ENCODE measurements around the gene AGRP. TPM values are rescaled to one million over a fixed set of nuclear protein-coding genes. Genes with fewer than 3 reads are reported as not detected.

Gene AGRP
- total RNA-seq, 1 donor from 2014 or later: not detected

DNA sequence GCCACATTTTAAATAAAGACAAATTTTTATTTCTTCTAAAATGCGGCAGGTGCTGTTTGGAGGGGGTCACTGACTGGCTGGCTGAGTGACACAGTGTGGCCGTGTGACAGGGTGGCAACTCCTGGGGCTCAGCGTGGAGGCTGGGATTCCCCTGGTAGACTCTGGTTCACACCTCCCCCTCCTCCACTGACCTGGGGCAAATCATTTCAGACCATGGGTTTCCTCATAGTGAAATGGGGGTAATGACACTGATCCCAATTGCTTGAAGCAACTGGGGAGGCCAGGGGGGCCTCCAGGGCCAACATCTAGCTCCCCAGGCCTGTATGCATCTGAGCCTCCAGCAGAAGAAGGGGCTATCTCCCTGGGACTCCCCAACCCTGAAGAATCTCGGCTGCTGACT lies 45.8 kb downstream of the AGRP start:
- intact Hi-C loops (cut with micrococcal nuclease): no loop called here
- no peak overlapping the region for H3K27ac ChIP-seq (replicated peaks)
- DNase-seq: no peak

GRCh38 chr16:67436640-67437193 lies 46.6 kb downstream of the AGRP start:
- DNase-seq: no peak
- intact Hi-C loops (cut with micrococcal nuclease): no loop called here
- H3K27me3 ChIP-seq (ENCODE audit: low read depth): peaks cover 1% of the 10 kb centered on the region
- H3K4me3 ChIP-seq: no peak overlapping the region
- no peak overlapping the region for H3K27ac ChIP-seq (replicated peaks)
- H3K36me3 ChIP-seq: peaks cover 35% of the 10 kb centered on the region
- H3K4me1 ChIP-seq: peaks cover 18% of the 10 kb centered on the region
- no peak for TF ChIP-seq CTCF (IDR thresholded peaks at IDR 0.05; ENCODE audit: borderline replicate concordance)
- no peaks in the 10 kb centered on the region for H3K9me3 ChIP-seq (replicated peaks)

More for the DNA sequence above, 45.8 kb downstream of the AGRP start:
- Histone ChIP-seq H3K4me3 (no peak overlapping the region), H3K27me3 (ENCODE audit: low read depth) (no peaks in the 10 kb centered on the region), H3K36me3 (peaks cover 35% of the 10 kb centered on the region), H3K9me3 (replicated peaks) (no peaks in the 10 kb centered on the region), H3K4me1 (peaks cover 20% of the 10 kb centered on the region)
- TF ChIP-seq CTCF (IDR thresholded peaks at IDR 0.05; ENCODE audit: borderline replicate concordance): no peak

- no peak for DNase-seq
- peaks cover 15% of the 10 kb centered on the region for H3K4me1 ChIP-seq
- H3K27ac ChIP-seq (replicated peaks): no peak overlapping the region
- H3K4me3 ChIP-seq: no peak overlapping the region
- no peak for TF ChIP-seq CTCF (IDR thresholded peaks at IDR 0.05; ENCODE audit: borderline replicate concordance)
- intact Hi-C loops (cut with micrococcal nuclease): no loop called here
- H3K27me3 ChIP-seq (ENCODE audit: low read depth): peaks cover 6% of the 10 kb centered on the region
- H3K9me3 ChIP-seq (replicated peaks): no peaks in the 10 kb centered on the region
- H3K36me3 ChIP-seq: peaks cover 35% of the 10 kb centered on the region
Observed at GRCh38 chr16:67435758-67436164, 47.6 kb downstream of the AGRP start.

DNA sequence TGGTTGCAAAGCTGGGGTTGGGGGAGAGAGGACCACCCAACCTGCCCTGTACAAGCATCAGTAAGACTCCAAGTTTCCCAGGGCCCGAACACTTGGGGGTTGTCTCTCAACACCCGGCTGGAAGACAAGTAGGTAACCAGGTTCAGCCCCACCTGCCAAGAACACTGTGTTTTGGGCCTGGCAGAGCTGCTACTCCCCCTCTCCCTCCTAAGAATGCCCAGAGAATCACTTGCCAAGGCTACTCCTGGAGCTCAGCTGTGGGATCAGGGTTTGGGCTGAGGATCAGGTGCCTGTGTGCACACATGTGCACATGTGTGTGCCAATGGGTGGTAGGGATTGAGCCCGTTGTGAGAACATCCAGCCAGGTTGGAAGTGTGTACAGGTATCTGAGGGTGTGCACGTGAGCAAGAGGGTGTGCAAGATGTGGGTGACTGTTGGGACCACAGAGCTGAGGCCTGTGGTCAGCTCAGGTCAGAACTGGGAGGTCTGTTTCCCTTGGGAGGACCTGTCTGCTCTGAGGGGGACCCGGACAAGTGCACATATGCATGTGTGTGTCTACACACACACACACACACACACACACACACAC lies 50.1 kb downstream of the AGRP start:
- Histone ChIP-seq H3K36me3 (peaks cover 15% of the 10 kb centered on the region), H3K9me3 (replicated peaks) (no peaks in the 10 kb centered on the region), H3K27me3 (ENCODE audit: low read depth) (peaks cover 24% of the 10 kb centered on the region), H3K4me3 (no peak overlapping the region), H3K27ac (replicated peaks) (no peak overlapping the region), H3K4me1 (peaks cover 36% of the 10 kb centered on the region)
- no peak for TF ChIP-seq CTCF (IDR thresholded peaks at IDR 0.05; ENCODE audit: borderline replicate concordance)
- intact Hi-C loops (cut with micrococcal nuclease): no loop called here
- DNase-seq: no peak

Other genes with a start within 250 kb of the AGRP start
- 18.0 TPM for gene FHOD1, start 236.1 kb downstream of the AGRP start, total RNA-seq
- 1.3 TPM for gene SLC9A5, start 234.6 kb downstream of the AGRP start, total RNA-seq
- 1.1 TPM for gene PLEKHG4, start 204.0 kb downstream of the AGRP start, total RNA-seq
- gene KCTD19, start 156.8 kb downstream of the AGRP start, total RNA-seq: not detected
- not detected for gene LRRC36, start 156.7 kb downstream of the AGRP start, total RNA-seq
- 15.5 TPM for gene TPPP3, start 90.0 kb downstream of the AGRP start, total RNA-seq
- 2.9 TPM for gene ZDHHC1, start 67.1 kb downstream of the AGRP start, total RNA-seq
- 0.99 TPM for gene HSD11B2, start 52.4 kb downstream of the AGRP start, total RNA-seq
- gene ATP6V0D1, start 2.4 kb downstream of the AGRP start, total RNA-seq: 65.8 TPM
- 79.7 TPM for gene RIPOR1, start 45.3 kb upstream of the AGRP start, total RNA-seq
- 26.1 TPM for gene CTCF, start 79.0 kb upstream of the AGRP start, total RNA-seq
- 0.58 TPM for gene CARMIL2, start 161.6 kb upstream of the AGRP start, total RNA-seq
- gene ACD, start 176.7 kb upstream of the AGRP start, total RNA-seq: 7.1 TPM
- 3.4 TPM for gene PARD6A, start 177.4 kb upstream of the AGRP start, total RNA-seq
- 9.6 TPM for gene ENKD1, start 183.2 kb upstream of the AGRP start, total RNA-seq
- gene C16orf86, start 183.3 kb upstream of the AGRP start, total RNA-seq: 2.9 TPM
- 11.1 TPM for gene GFOD2, start 235.8 kb upstream of the AGRP start, total RNA-seq

All from left ventricle myocardium inferior (tissue), 1 donor.